Upper lobe of left lung (tissue), 6 donors: ENCODE data around the gene CEP128. TPM values are rescaled to one million over a fixed set of nuclear protein-coding genes. Genes with fewer than 3 reads are reported as not detected.

Experiments
- ATAC-seq, 2 donors: fragments of 200-7000 bp; cut with Tn5 transposase; one replicate each; pipeline ENCODE4 v1.9.1; 2022; ENCODE audit warnings: mild to moderate bottlenecking in 2 of 2, moderate library complexity in 2 of 2; ENCODE audit not compliant: low FRiP score in 2 of 2
- DNase-seq, 2 donors: peaks; one replicate each; pipeline ENCODE4 v3.0.0-alpha.2; 2019 to 2020
- H3K27ac ChIP-seq, 4 donors: fragments of 200-600 bp; sonication (generic); one replicate each; pipeline ENCODE4 v1.5.1; 2016 to 2019
- H3K27me3 ChIP-seq, 4 donors: fragments of 200-600 bp; sonication (generic); one replicate each; pipeline ENCODE4 v1.5.1; 2017 to 2019
- H3K36me3 ChIP-seq, 4 donors: fragments of 200-600 bp; sonication (generic); one replicate each; pipeline ENCODE4 v1.5.1; 2016 to 2019
- H3K4me1 ChIP-seq, 4 donors: fragments of 200-600 bp; sonication (generic); one replicate each; pipeline ENCODE4 v1.5.1; 2018 to 2019
- H3K4me3 ChIP-seq, 4 donors: fragments of 200-600 bp; sonication (generic); one replicate each; pipeline ENCODE4 v1.5.1; 2017 to 2019; ENCODE audit warnings: mild to moderate bottlenecking in 2 of 4, moderate library complexity in 1 of 4
- H3K9me3 ChIP-seq, 4 donors: fragments of 200-600 bp; sonication (generic); one replicate each; pipeline ENCODE4 v1.5.1; 2018 to 2019
- CTCF ChIP-seq, 6 experiments: fragments of 450-650 bp in 4 of 6; fragments of 200-600 bp in 2 of 6; sonication (generic) in 2 of 6; IDR thresholded peaks; one replicate each; pipeline ENCODE4 v1.5.1; 2016 to 2019; ENCODE audit warnings: antibody characterized with exemption in 6 of 6
- EP300 ChIP-seq, 4 donors: sonication (generic); formaldehyde crosslinking; IDR thresholded peaks; one replicate each; pipeline ENCODE4 v1.5.1; 2017; ENCODE audit warnings: antibody characterized with exemption in 4 of 4, control low read depth in 2 of 4
- POLR2A ChIP-seq, 4 donors: fragments of 450-650 bp; IDR thresholded peaks; one replicate each; pipeline ENCODE4 v1.5.1; 2016 to 2017; ENCODE audit warnings: antibody characterized with exemption in 4 of 4, mild to moderate bottlenecking in 2 of 4
- POLR2AphosphoS5 ChIP-seq, 2 donors: sonication (generic); formaldehyde crosslinking; IDR thresholded peaks; one replicate each; pipeline ENCODE4 v1.5.1; 2017; ENCODE audit warnings: antibody characterized with exemption in 2 of 2
- WGBS, 2 donors: methylation state at CpG; one replicate each; pipeline ENCODE4 v1.1.5; 2017 to 2018; 5-methylcytosine and 5-hydroxymethylcytosine counted together
- total RNA-seq, 6 donors: library from RNA; depleted of rRNA in 4 of 6; stranded (reverse); fragments of >200 nt in 4 of 6; gene quantifications; one replicate each; pipeline versions ENCODE4 v1.1.0 to v1.2.1, GENCODE V29; 2016 to 2021
- donor health status: DM: no; HTN: no; CAD: no; lungs with moderate emphysema.
- donor health status: DM: no; HTN: yes; CAD: no; lungs with severe emphysema.

CEP128 gene
- total RNA-seq, 6 donors from 2014 or later = 5.7 to 31.7 (median 7.5) TPM

DNA sequence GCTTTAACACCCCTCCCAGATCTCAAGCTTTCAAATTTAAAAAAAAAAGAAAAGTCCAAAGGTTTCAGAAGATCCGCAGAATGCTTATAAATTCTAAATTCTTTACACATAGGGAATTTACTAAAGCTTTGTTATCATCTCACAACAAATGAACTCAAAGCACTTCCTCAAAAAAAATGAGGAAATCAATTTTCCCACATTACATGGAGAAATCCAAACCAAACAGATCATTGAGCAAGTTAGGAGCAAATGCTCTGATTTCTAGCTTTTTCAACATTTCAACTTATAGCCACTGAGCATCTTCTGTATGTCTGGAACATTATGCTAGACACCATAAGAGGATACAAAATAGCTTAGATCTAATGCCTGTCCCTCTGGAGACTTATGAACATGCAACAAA is 161.0 kb downstream of the CEP128 start:
- no peak overlapping the region for H3K27ac ChIP-seq
- no peak overlapping the region for H3K4me3 ChIP-seq
- DNase-seq (no peak), ATAC-seq (no peak)
- no peaks in the 10 kb centered on the region for H3K36me3 ChIP-seq
- no peaks in the 10 kb centered on the region for H3K9me3 ChIP-seq
- no peaks in the 10 kb centered on the region for H3K4me1 ChIP-seq
- 52 to 100% methylated on average over 1 of the region's 1 CpG for WGBS, 2 donors
- TF ChIP-seq POLR2A (IDR thresholded peaks at IDR 0.05) (no peak), POLR2AphosphoS5 (IDR thresholded peaks at IDR 0.05) (no peak), EP300 (IDR thresholded peaks at IDR 0.05) (no peak), CTCF (IDR thresholded peaks at IDR 0.05) (no peak)
- no peaks in the 10 kb centered on the region for H3K27me3 ChIP-seq

GRCh38 chr14:80776657-80777056 is 164.9 kb downstream of the CEP128 start:
- Histone ChIP-seq H3K27ac (no peak overlapping the region), H3K9me3 (no peaks in the 10 kb centered on the region), H3K4me1 (no peaks in the 10 kb centered on the region), H3K4me3 (no peak overlapping the region), H3K36me3 (no peaks in the 10 kb centered on the region), H3K27me3 (no peaks in the 10 kb centered on the region)
- TF ChIP-seq POLR2AphosphoS5 (IDR thresholded peaks at IDR 0.05) (no peak), POLR2A (IDR thresholded peaks at IDR 0.05) (no peak), EP300 (IDR thresholded peaks at IDR 0.05) (no peak), CTCF (IDR thresholded peaks at IDR 0.05) (no peak)
- 97 to 100% methylated on average over 1 of the region's 1 CpG for WGBS, 2 donors
- no peak for DNase-seq
- ATAC-seq = no peak

- ATAC-seq (no peak), DNase-seq (no peak)
- Histone ChIP-seq H3K4me1 (no peaks in the 10 kb centered on the region), H3K9me3 (no peaks in the 10 kb centered on the region), H3K27ac (no peak overlapping the region), H3K27me3 (no peaks in the 10 kb centered on the region), H3K36me3 (no peaks in the 10 kb centered on the region), H3K4me3 (no peak overlapping the region)
- TF ChIP-seq EP300 (IDR thresholded peaks at IDR 0.05) = no peak
These were observed 165.4 kb downstream of the CEP128 start for GRCh38 chr14:80776186-80776585.

DNA sequence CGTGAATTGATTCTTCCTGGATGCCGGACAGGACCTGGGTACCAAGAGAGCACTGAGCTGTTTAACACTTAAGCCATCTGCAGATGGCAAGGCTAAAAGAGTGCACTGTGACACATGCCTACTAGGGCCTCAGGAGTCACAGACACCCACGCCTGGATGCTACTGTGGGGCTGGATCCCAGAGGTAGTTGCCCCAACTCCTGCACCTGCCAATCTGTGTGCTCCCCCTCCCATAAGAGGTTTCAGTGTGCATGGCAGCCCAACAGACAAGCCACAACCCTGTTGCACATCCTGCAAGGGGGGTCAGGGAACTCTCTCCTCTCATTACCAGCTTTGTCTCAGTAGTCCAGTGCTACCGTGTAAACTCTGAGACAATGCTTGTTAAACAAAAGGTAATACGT is 169.0 kb downstream of the CEP128 start:
- Histone ChIP-seq H3K4me1 (no peaks in the 10 kb centered on the region), H3K4me3 (no peak overlapping the region), H3K9me3 (no peaks in the 10 kb centered on the region), H3K27ac (no peak overlapping the region), H3K27me3 (no peaks in the 10 kb centered on the region), H3K36me3 (no peaks in the 10 kb centered on the region)
- ATAC-seq (no peak), DNase-seq (no peak)
- 80 to 95% methylated on average over 5 of the region's 5 CpGs for WGBS, 2 donors
- TF ChIP-seq CTCF (IDR thresholded peaks at IDR 0.05) (no peak), POLR2AphosphoS5 (IDR thresholded peaks at IDR 0.05) (no peak), POLR2A (IDR thresholded peaks at IDR 0.05) (no peak), EP300 (IDR thresholded peaks at IDR 0.05) (no peak)

DNA sequence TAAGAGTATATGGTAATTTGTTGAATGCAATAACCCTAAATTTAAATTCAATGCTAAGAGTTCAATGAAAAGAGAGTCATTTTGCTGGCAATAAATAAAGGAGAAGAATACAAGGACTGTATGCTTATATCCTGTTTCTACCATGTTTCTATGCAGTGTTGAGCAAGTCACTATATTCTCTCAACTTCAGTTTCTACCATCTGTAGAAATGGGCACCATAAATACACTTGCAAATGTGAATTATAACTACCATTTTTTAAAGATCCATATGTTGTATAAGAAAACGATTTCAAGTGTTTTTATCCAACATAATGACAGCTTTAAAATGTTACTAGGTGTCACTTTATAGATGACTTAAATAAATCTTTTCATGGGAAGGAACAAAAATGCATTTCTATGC is 170.3 kb downstream of the CEP128 start:
- TF ChIP-seq POLR2AphosphoS5 (IDR thresholded peaks at IDR 0.05) (no peak), CTCF (IDR thresholded peaks at IDR 0.05) (no peak), EP300 (IDR thresholded peaks at IDR 0.05) (no peak), POLR2A (IDR thresholded peaks at IDR 0.05) (no peak)
- Histone ChIP-seq H3K9me3 (no peaks in the 10 kb centered on the region), H3K27ac (no peak overlapping the region), H3K36me3 (no peaks in the 10 kb centered on the region), H3K4me3 (no peak overlapping the region), H3K27me3 (no peaks in the 10 kb centered on the region), H3K4me1 (no peaks in the 10 kb centered on the region)
- no peak for ATAC-seq
- no peak for DNase-seq
- 80 to 95% methylated on average over 1 of the region's 1 CpG for WGBS, 2 donors
